Measurements from ENCODE around the gene SLC4A2.
"Not testable (repeated sequence)": the region's sequence is repeated elsewhere in the genome, so short reads cannot be mapped to it uniquely, and the experiment has no call there.

Gene SLC4A2

GRCh38 chr7:151017370-151017952 lies 41.9 kb upstream of the SLC4A2 start:
- DNase-seq (ENCODE audit: low spot score), result no peak
- H3K27me3 Mint-ChIP-seq (ENCODE audit: low read depth), result peaks cover 35% of the 10 kb centered on the region
- peaks cover 15% of the 10 kb centered on the region for H3K36me3 Mint-ChIP-seq (ENCODE audit: low read depth)
- H3K9me3 Mint-ChIP-seq, result no peaks in the 10 kb centered on the region
- H3K4me1 Mint-ChIP-seq (ENCODE audit: low read depth), result peaks cover 43% of the 10 kb centered on the region
- H3K4me3 Mint-ChIP-seq, result peak overlapping the region; percentile 79
- H3K27ac Mint-ChIP-seq, result peak overlapping the region; percentile 68

GRCh38 chr7:151017953-151018420 lies 41.4 kb upstream of the SLC4A2 start:
- no peaks in the 10 kb centered on the region for H3K9me3 Mint-ChIP-seq
- DNase-seq (ENCODE audit: low spot score), result peak; percentile 71
- peak overlapping the region; percentile 79 for H3K4me3 Mint-ChIP-seq
- peaks cover 35% of the 10 kb centered on the region for H3K27me3 Mint-ChIP-seq (ENCODE audit: low read depth)
- H3K36me3 Mint-ChIP-seq (ENCODE audit: low read depth), result peaks cover 12% of the 10 kb centered on the region
- peaks cover 39% of the 10 kb centered on the region for H3K4me1 Mint-ChIP-seq (ENCODE audit: low read depth)
- H3K27ac Mint-ChIP-seq, result peak overlapping the region; percentile 78

- Mint-ChIP-seq H3K27me3 (ENCODE audit: low read depth) (peaks cover 35% of the 10 kb centered on the region), H3K4me1 (ENCODE audit: low read depth) (peaks cover 39% of the 10 kb centered on the region), H3K27ac (peak overlapping the region; percentile 78), H3K4me3 (peak overlapping the region; percentile 79), H3K9me3 (no peaks in the 10 kb centered on the region), H3K36me3 (ENCODE audit: low read depth) (peaks cover 12% of the 10 kb centered on the region)
- peak; percentile 25 for DNase-seq (ENCODE audit: low spot score)
These were observed 40.8 kb upstream of the SLC4A2 start for GRCh38 chr7:151018421-151019129.

GRCh38 chr7:151019130-151019447 lies 40.3 kb upstream of the SLC4A2 start:
- peaks cover 10% of the 10 kb centered on the region for H3K36me3 Mint-ChIP-seq (ENCODE audit: low read depth)
- H3K4me1 Mint-ChIP-seq (ENCODE audit: low read depth), result peaks cover 38% of the 10 kb centered on the region
- peaks cover 35% of the 10 kb centered on the region for H3K27me3 Mint-ChIP-seq (ENCODE audit: low read depth)
- no peaks in the 10 kb centered on the region for H3K9me3 Mint-ChIP-seq
- H3K4me3 Mint-ChIP-seq, result peak overlapping the region; percentile 28
- DNase-seq (ENCODE audit: low spot score), result no peak
- peak overlapping the region; percentile 68 for H3K27ac Mint-ChIP-seq

DNA sequence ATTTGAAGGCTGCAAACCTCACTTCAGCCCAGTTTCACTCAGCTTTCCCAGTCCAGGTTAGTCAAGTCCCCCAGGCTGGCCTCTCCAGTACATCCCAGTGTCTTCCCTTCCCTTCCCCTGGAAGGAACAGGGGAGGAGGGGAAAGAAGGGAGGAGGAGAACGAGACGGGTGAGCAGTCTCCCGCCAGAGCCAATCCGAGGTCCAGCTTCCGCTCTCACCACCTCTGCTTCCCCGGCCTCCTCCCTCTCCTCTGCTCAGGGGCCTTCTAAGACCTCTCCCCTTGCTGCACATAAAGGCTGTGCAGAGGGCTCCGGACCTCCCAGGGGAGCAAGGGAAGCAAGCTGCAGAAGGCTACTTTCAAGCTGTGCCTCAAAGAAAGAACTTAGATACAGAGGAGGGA lies 39.2 kb upstream of the SLC4A2 start:
- H3K4me3 Mint-ChIP-seq, result no peak overlapping the region
- H3K9me3 Mint-ChIP-seq, result no peaks in the 10 kb centered on the region
- H3K36me3 Mint-ChIP-seq (ENCODE audit: low read depth), result peaks cover 4% of the 10 kb centered on the region
- peaks cover 28% of the 10 kb centered on the region for H3K4me1 Mint-ChIP-seq (ENCODE audit: low read depth)
- DNase-seq (ENCODE audit: low spot score), result no peak
- H3K27ac Mint-ChIP-seq, result no peak overlapping the region
- peaks cover 38% of the 10 kb centered on the region for H3K27me3 Mint-ChIP-seq (ENCODE audit: low read depth)

DNA sequence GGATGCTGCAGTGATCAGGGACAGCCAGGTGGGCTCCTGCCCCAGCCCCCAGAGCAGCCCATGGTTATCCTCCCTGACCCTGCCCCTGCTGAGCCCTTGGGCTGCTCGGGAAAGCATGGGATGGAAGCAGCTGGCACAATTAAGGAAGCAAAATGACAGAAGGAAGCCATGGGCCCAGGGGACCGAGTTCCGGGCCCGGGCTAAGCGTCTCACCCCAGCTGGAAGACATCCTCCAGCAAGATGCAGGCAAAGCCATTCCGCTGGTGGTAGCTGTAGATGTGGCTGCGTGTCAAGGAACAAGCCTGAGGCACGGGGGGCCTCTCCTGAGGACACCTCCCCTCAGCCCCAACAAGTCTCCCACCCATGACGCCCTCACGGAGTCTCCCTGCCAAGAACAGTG lies 36.2 kb upstream of the SLC4A2 start:
- DNase-seq (ENCODE audit: low spot score), result no peak
- H3K36me3 Mint-ChIP-seq (ENCODE audit: low read depth), result peaks cover 1% of the 10 kb centered on the region
- no peak overlapping the region for H3K4me3 Mint-ChIP-seq
- peaks cover 29% of the 10 kb centered on the region for H3K27me3 Mint-ChIP-seq (ENCODE audit: low read depth)
- no peaks in the 10 kb centered on the region for H3K9me3 Mint-ChIP-seq
- peaks cover 16% of the 10 kb centered on the region for H3K4me1 Mint-ChIP-seq (ENCODE audit: low read depth)
- no peak overlapping the region for H3K27ac Mint-ChIP-seq

GRCh38 chr7:151024435-151025056 lies 34.8 kb upstream of the SLC4A2 start, which contains the start of gene ATG9B:
Gene ATG9B (minus strand): TSS chr7:151024494. CDS start chr7:151024423, 71 bp downstream.
- no peak for DNase-seq (ENCODE audit: low spot score)
- Mint-ChIP-seq H3K4me1 (ENCODE audit: low read depth) (peaks cover 16% of the 10 kb centered on the region), H3K27me3 (ENCODE audit: low read depth) (peaks cover 20% of the 10 kb centered on the region), H3K27ac (no peak within 1 kb of the TSS), H3K9me3 (no peaks in the 10 kb centered on the region), H3K36me3 (ENCODE audit: low read depth) (peaks cover 2% of the 10 kb centered on the region), H3K4me3 (no peak within 1 kb of the TSS)

DNA sequence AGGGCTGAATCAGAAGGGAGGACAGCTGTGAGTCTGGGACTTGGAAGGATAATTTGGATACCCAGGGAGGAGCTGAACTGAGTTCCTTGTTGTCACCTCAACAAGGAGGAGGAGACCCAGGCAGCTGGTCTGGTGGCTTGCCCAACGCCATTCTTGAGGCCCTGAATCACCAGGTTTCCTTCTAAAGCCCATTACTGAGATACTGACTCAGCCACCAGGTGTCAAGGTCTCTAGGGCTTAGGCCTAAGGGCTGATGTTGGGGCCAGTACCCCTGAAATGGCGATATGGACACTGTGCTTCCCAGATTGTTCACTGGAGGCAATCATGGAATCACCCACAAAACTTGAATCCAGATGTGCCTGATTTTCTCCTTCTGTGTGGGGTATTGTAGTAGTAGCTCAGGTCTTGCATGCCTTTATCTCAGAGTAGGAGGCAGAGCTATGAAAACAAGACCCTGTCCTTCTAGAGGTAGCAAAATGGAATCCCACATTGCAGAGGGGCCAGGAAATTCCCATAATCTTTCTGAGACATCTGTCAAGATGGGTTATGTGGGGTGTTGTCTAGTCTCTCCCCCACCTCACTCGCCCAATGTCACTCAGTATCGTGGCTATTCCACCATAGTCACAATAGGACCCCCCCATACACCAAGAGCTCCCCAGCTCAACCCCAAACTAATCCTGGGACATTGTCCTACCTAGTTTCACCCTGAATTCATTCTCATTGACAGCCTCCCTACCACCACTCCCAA lies 33.3 kb upstream of the SLC4A2 start:
- H3K27me3 Mint-ChIP-seq (ENCODE audit: low read depth), result peaks cover 7% of the 10 kb centered on the region
- no peak overlapping the region for H3K4me3 Mint-ChIP-seq
- no peaks in the 10 kb centered on the region for H3K9me3 Mint-ChIP-seq
- H3K36me3 Mint-ChIP-seq (ENCODE audit: low read depth), result peaks cover 2% of the 10 kb centered on the region
- H3K27ac Mint-ChIP-seq, result peak overlapping the region; percentile 50
- peaks cover 17% of the 10 kb centered on the region for H3K4me1 Mint-ChIP-seq (ENCODE audit: low read depth)
- DNase-seq (ENCODE audit: low spot score), result no peak

DNA sequence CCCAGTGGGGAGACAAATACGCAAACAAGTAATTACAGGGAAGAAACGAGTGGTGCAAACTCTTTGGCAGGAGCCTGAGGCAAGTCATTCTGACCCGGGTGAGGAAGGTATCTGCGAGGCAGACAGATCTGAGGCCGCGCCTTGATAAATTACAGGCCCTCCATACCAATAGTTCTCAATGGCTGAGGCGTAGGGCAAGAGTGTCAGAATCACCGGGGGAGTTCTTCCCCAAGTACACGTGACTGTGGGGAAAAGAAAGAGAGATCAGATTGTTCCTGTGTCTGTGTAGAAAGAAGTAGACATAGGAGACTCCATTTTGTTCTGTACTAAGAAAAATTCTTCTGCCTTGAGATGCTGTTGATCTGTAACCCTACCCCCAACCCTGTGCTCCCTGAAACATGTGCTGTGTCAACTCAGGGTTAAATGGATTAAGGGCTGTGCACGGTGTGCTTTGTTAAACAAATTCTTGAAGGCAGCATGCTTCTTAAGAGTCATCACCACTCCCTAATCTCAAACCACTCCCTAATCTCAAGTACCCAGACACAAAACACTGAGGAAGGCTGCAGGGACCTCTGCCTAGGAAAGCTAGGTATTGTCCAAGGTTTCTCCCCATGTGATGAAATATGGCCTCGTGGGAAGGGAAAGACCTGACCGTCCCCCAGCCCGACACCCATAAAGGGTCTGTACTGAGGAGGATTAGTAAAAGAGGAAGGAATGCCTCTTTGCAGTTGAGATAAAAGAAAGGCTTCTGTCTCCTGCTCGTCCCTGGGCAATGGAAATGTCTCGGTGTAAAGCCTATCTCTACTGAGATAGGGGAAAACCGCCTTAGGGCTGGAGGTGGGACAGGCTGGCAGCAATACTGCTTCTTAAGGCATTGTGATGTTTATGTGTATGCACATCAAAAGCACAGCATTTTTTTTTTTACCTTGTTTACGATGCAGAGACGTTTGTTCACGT lies 32.3 kb upstream of the SLC4A2 start:
- not testable (repeated sequence) for DNase-seq (ENCODE audit: low spot score); H3K27me3 Mint-ChIP-seq (ENCODE audit: low read depth); H3K36me3 Mint-ChIP-seq (ENCODE audit: low read depth); H3K9me3 Mint-ChIP-seq
- Mint-ChIP-seq H3K27ac (peak overlapping the region; percentile 96), H3K4me1 (ENCODE audit: low read depth) (peaks cover 17% of the 10 kb centered on the region), H3K4me3 (peak overlapping the region; percentile 96)

- not testable (repeated sequence) for H3K9me3 Mint-ChIP-seq; H3K27me3 Mint-ChIP-seq (ENCODE audit: low read depth); DNase-seq (ENCODE audit: low spot score); H3K36me3 Mint-ChIP-seq (ENCODE audit: low read depth)
- Mint-ChIP-seq H3K27ac (peak overlapping the region; percentile 96), H3K4me3 (peak overlapping the region; percentile 96), H3K4me1 (ENCODE audit: low read depth) (peaks cover 17% of the 10 kb centered on the region)
These were observed 31.7 kb upstream of the SLC4A2 start for GRCh38 chr7:151027728-151028130.

DNA sequence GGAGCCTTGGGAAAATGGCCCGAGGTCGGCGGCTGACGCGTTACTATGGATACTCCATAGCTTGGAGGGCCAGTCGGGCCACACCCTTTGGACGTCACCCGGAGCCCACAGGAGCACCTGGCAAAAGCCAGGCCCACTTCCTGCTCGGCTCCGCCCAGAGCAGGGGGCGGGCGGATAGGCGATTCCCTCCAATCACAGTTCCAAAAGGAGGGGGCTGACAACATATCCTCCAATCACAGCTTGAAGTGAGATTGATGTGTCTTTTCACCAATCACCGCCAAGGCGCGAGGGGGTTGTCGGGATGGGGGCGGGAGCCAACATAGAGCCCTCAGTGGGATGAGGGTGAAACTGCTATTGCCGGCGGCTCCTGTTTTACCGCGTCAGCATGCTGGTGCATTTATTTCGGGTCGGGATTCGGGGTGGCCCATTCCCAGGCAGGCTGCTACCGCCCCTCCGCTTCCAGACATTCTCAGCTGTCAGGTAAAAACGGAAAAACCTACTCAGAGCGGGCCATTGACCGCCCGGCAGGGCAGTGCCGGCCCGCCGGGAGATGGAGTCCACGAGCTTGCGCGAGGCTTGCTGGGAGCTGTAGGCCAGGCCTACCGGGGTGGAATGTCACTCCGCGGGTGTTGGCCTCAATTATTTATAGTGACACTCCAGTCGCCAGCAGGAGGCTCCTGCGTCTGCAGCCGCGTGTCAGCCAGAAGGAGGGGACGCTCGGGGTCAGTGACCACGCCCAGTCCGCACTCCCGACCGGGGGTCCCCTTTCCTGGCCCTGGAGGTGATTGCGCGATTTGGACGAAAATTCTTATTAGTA lies 31.1 kb upstream of the SLC4A2 start, which contains the start of gene ABCB8:
Gene ABCB8 (plus strand): TSS at position 320 of the 817 bp plus-strand sequence. CDS start 66 bp downstream, at position 386.
- peak within 1 kb of the TSS; percentile 96 for H3K4me3 Mint-ChIP-seq
- peaks cover 17% of the 10 kb centered on the region for H3K4me1 Mint-ChIP-seq (ENCODE audit: low read depth)
- H3K9me3 Mint-ChIP-seq, result no peaks in the 10 kb centered on the region
- peak; percentile 97 for DNase-seq (ENCODE audit: low spot score)
- H3K27me3 Mint-ChIP-seq (ENCODE audit: low read depth), result peaks cover 3% of the 10 kb centered on the region
- peaks cover 2% of the 10 kb centered on the region for H3K36me3 Mint-ChIP-seq (ENCODE audit: low read depth)
- H3K27ac Mint-ChIP-seq, result peak within 1 kb of the TSS; percentile 96

GRCh38 chr7:151028948-151029501 lies 30.4 kb upstream of the SLC4A2 start:
- peaks cover 17% of the 10 kb centered on the region for H3K4me1 Mint-ChIP-seq (ENCODE audit: low read depth)
- H3K9me3 Mint-ChIP-seq, result no peaks in the 10 kb centered on the region
- H3K36me3 Mint-ChIP-seq (ENCODE audit: low read depth), result peaks cover 2% of the 10 kb centered on the region
- DNase-seq (ENCODE audit: low spot score), result no peak
- H3K4me3 Mint-ChIP-seq, result peak overlapping the region; percentile 96
- H3K27ac Mint-ChIP-seq, result peak overlapping the region; percentile 96
- H3K27me3 Mint-ChIP-seq (ENCODE audit: low read depth), result peaks cover 3% of the 10 kb centered on the region
